Neural cell (in vitro differentiated cells): ENCODE measurements around the gene CERS1. TPM values are rescaled to one million over a fixed set of nuclear protein-coding genes. Genes with fewer than 3 reads are reported as not detected.

Source experiments
- H2AFZ ChIP-seq: fragments of 200-600, 300-800 bp; sonication (generic), shearing (Covaris generic); 2 replicates; pipeline ENCODE4 v1.6.0; 2014; ENCODE audit warnings: low read depth, mild to moderate bottlenecking, antibody characterized with exemption, low read length, moderate library complexity
- H3F3A ChIP-seq: fragments of 200-600 bp; shearing (Covaris generic); 2 replicates; pipeline ENCODE4 v1.6.1; 2016; ENCODE audit warnings: mild to moderate bottlenecking, moderate library complexity, mixed read lengths, antibody characterized with exemption, low read length; ENCODE audit not compliant: insufficient read depth, poor library complexity, severe bottlenecking
- H3K27ac ChIP-seq: fragments of 200-600, 300-800 bp; sonication (generic), shearing (Covaris generic); 2 replicates; pipeline ENCODE4 v1.5.1; 2014; ENCODE audit warnings: mild to moderate bottlenecking, low read length, moderate library complexity
- H3K27me3 ChIP-seq: fragments of 300-800, 200-600 bp; sonication (generic), shearing (Covaris generic); 2 replicates; pipeline ENCODE4 v1.6.0; 2014; ENCODE audit warnings: mild to moderate bottlenecking, low read depth, low read length, moderate library complexity; ENCODE audit not compliant: insufficient read depth
- H3K36me3 ChIP-seq: fragments of 300-800, 200-600 bp; sonication (generic), shearing (Covaris generic); 2 replicates; pipeline ENCODE4 v1.5.1; 2014; ENCODE audit warnings: mild to moderate bottlenecking, antibody characterized with exemption, low read length, moderate library complexity; ENCODE audit not compliant: insufficient read depth
- H3K4me2 ChIP-seq: fragments of 300-800, 200-600 bp; sonication (generic), shearing (Covaris generic); 2 replicates; pipeline ENCODE4 v1.6.0; 2014; ENCODE audit warnings: mild to moderate bottlenecking, low read length
- H3K4me3 ChIP-seq: fragments of 300-800, 200-600 bp; sonication (generic), shearing (Covaris generic); 2 replicates; pipeline ENCODE4 v1.5.1; 2014; ENCODE audit warnings: mild to moderate bottlenecking, low read length, moderate library complexity
- H3K79me2 ChIP-seq: fragments of 200-600 bp; shearing (Covaris generic); replicated peaks from 2 replicates; pipeline ENCODE4 v1.6.0; 2014; ENCODE audit warnings: mild to moderate bottlenecking, low read length, moderate library complexity; ENCODE audit not compliant: insufficient read depth
- H3K9ac ChIP-seq: fragments of 300-800, 200-600 bp; sonication (generic), shearing (Covaris generic); 2 replicates; pipeline ENCODE4 v1.6.1; 2016; ENCODE audit warnings: mild to moderate bottlenecking, low read length, mixed read lengths
- H3K9me2 ChIP-seq: fragments of 200-600 bp; shearing (Covaris generic); 2 replicates; pipeline ENCODE4 v1.6.1; 2016; ENCODE audit warnings: mild to moderate bottlenecking, low read length, mixed read lengths; ENCODE audit not compliant: insufficient read depth
- H3K9me3 ChIP-seq: fragments of 200-600, 300-800 bp; sonication (generic), shearing (Covaris generic); 2 replicates; pipeline ENCODE4 v1.6.1; 2016; ENCODE audit warnings: mild to moderate bottlenecking, mixed run types, low read length, moderate library complexity, mixed read lengths
- H4K20me1 ChIP-seq: fragments of 200-600 bp; shearing (Covaris generic); 2 replicates; pipeline ENCODE4 v1.6.1; 2016; ENCODE audit warnings: mild to moderate bottlenecking, mixed run types; ENCODE audit not compliant: insufficient read depth
- CTCF ChIP-seq: fragments of 450-650 bp; IDR thresholded peaks from 2 replicates; pipeline ENCODE4 v1.5.1; 2014; ENCODE audit warnings: antibody characterized with exemption, mild to moderate bottlenecking, moderate library complexity; ENCODE audit not compliant: poor library complexity, severe bottlenecking
- EP300 ChIP-seq: fragments of 450-650 bp; conservative IDR thresholded peaks from 2 replicates; pipeline ENCODE4 v1.6.1; 2014; ENCODE audit warnings: antibody characterized with exemption, mild to moderate bottlenecking, moderate library complexity; ENCODE audit not compliant: poor library complexity, severe bottlenecking
- EZH2 ChIP-seq: fragments of 200-600, 300-800 bp; shearing (Covaris generic), sonication (generic); IDR thresholded peaks from 2 replicates; pipeline ENCODE4 v1.6.1; 2014; ENCODE audit warnings: antibody characterized with exemption, low read length, borderline replicate concordance, mild to moderate bottlenecking; ENCODE audit not compliant: insufficient read depth, poor library complexity, severe bottlenecking
- POLR2AphosphoS5 ChIP-seq: IDR thresholded peaks from 2 replicates; pipeline ENCODE4 v1.6.1; 2012
- RAD21 ChIP-seq: fragments of 450-650 bp; conservative IDR thresholded peaks from 2 replicates; pipeline ENCODE4 v1.6.1; 2014; ENCODE audit warnings: antibody characterized with exemption, mild to moderate bottlenecking, moderate library complexity
- SMC3 ChIP-seq: fragments of 450-650 bp; conservative IDR thresholded peaks from 2 replicates; pipeline ENCODE4 v1.6.1; 2014; ENCODE audit warnings: antibody characterized with exemption, mild to moderate bottlenecking, moderate library complexity; ENCODE audit not compliant: poor library complexity
- TAF1 ChIP-seq: IDR thresholded peaks from 2 replicates; pipeline ENCODE4 v1.6.1; 2012; ENCODE audit warnings: low read depth
- polyA minus RNA-seq: library from RNA; depleted of rRNA, polyadenylated mRNA; stranded (reverse); fragments of >200 nt; gene quantifications from 2 replicates; pipeline ENCODE4 v1.2.3, GENCODE V29; 2014
- polyA plus RNA-seq: library from polyadenylated mRNA; depleted of rRNA; stranded (reverse); fragments of >200 nt; gene quantifications from 2 replicates; pipeline ENCODE4 v1.2.3, GENCODE V29; 2014
- TF ChIP-seq, protein P1 (sequence below): IDR thresholded peaks from 2 replicates; pipeline ENCODE4 v1.6.1; 2012; ENCODE audit warnings: borderline replicate concordance

Gene CERS1
- polyA plus RNA-seq (19.1 and 21.7 TPM in 2 replicates), polyA minus RNA-seq (21.2 and 26.3 TPM in 2 replicates)

GRCh38 chr19:18895824-18896341 lies at the start of gene CERS1:
CERS1 (minus strand) TSS chr19:18896158; CDS start chr19:18896072, 86 bp downstream.
- Histone ChIP-seq H3K36me3 (no peaks in the 10 kb centered on the region), H3K9me2 (no peaks in the 10 kb centered on the region), H3K79me2 (peaks cover 18% of the 10 kb centered on the region), H3K4me3 (peak within 1 kb of the TSS; percentile 98), H4K20me1 (no peaks in the 10 kb centered on the region), H3K4me2 (peak within 1 kb of the TSS; percentile 92), H3K27ac (peak within 1 kb of the TSS; percentile 83), H3K9me3 (no peaks in the 10 kb centered on the region), H3F3A (no peaks in the 10 kb centered on the region), H3K27me3 (no peaks in the 10 kb centered on the region), H2AFZ (no peak within 1 kb of the TSS), H3K9ac (peak within 1 kb of the TSS; percentile 89)
- TF ChIP-seq RAD21 (no peak), POLR2AphosphoS5 (peak; percentile 75), EP300 (no peak), TAF1 (no peak), EZH2 (no peak), CTCF (no peak)
- TF ChIP-seq, protein P1, sequence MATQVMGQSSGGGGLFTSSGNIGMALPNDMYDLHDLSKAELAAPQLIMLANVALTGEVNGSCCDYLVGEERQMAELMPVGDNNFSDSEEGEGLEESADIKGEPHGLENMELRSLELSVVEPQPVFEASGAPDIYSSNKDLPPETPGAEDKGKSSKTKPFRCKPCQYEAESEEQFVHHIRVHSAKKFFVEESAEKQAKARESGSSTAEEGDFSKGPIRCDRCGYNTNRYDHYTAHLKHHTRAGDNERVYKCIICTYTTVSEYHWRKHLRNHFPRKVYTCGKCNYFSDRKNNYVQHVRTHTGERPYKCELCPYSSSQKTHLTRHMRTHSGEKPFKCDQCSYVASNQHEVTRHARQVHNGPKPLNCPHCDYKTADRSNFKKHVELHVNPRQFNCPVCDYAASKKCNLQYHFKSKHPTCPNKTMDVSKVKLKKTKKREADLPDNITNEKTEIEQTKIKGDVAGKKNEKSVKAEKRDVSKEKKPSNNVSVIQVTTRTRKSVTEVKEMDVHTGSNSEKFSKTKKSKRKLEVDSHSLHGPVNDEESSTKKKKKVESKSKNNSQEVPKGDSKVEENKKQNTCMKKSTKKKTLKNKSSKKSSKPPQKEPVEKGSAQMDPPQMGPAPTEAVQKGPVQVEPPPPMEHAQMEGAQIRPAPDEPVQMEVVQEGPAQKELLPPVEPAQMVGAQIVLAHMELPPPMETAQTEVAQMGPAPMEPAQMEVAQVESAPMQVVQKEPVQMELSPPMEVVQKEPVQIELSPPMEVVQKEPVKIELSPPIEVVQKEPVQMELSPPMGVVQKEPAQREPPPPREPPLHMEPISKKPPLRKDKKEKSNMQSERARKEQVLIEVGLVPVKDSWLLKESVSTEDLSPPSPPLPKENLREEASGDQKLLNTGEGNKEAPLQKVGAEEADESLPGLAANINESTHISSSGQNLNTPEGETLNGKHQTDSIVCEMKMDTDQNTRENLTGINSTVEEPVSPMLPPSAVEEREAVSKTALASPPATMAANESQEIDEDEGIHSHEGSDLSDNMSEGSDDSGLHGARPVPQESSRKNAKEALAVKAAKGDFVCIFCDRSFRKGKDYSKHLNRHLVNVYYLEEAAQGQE, result no peak

DNA sequence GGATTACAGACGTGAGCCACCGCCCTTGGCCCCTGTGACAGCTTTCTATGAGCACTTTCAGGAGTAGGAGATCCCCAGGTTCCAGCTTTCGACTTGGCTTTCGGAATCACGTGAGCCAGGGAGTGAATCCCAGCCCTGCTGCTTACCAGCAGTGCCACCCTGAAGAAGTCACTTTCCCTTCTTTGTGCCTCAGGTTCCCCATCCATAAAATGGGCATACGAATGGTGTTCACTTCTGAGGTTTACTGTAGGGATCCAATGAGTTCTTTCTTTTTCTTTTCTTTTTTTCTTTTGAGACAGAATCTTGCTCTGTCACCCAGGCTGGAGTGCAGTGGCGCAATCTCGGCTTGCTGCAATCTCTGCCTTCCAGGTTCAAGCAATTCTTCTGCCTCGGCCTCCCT lies 49.3 kb upstream of the CERS1 start:
- Histone ChIP-seq H3K27ac (no peak overlapping the region), H3F3A (no peaks in the 10 kb centered on the region), H3K9ac (no peak overlapping the region), H2AFZ (no peak overlapping the region), H3K9me3 (no peaks in the 10 kb centered on the region), H3K79me2 (no peaks in the 10 kb centered on the region), H3K36me3 (no peaks in the 10 kb centered on the region), H3K4me2 (no peak overlapping the region), H3K27me3 (no peaks in the 10 kb centered on the region), H3K9me2 (no peaks in the 10 kb centered on the region), H3K4me3 (no peak overlapping the region), H4K20me1 (no peaks in the 10 kb centered on the region)
- TF ChIP-seq POLR2AphosphoS5, result no peak
- no peak for TF ChIP-seq SMC3
- TF ChIP-seq EP300, result no peak
- TF ChIP-seq EZH2, result no peak
- TF ChIP-seq TAF1, result no peak
- no peak for TF ChIP-seq RAD21

DNA sequence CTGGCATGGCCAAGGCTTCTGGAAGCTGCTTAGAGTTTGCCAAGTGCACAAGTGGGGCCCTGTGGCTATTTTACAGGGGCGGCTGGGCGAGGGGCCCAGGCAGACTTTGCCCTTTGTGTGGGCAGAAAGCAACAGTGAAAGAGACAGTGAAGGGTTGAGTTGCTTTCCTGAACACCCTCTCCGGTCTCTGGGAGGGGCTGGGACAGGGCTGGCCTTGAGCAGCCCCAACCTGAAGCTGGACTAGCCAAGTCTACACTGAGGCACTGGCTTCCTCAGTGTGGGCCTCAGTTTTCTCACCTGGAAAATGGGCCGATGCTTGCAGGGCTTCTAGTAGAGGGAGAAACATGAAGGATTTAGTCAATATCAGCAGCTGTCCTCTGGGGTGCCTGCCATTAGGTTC lies 47.5 kb upstream of the CERS1 start:
- H3K9me2 ChIP-seq, result no peaks in the 10 kb centered on the region
- H3K9ac ChIP-seq, result no peak overlapping the region
- no peaks in the 10 kb centered on the region for H3F3A ChIP-seq
- no peak overlapping the region for H3K4me3 ChIP-seq
- no peaks in the 10 kb centered on the region for H4K20me1 ChIP-seq
- no peaks in the 10 kb centered on the region for H3K9me3 ChIP-seq
- H3K27me3 ChIP-seq, result no peaks in the 10 kb centered on the region
- TF ChIP-seq TAF1, result no peak
- TF ChIP-seq POLR2AphosphoS5, result no peak
- TF ChIP-seq, protein P1, result no peak
- no peak for TF ChIP-seq EP300
- no peak for TF ChIP-seq RAD21
- TF ChIP-seq CTCF, result no peak
- no peaks in the 10 kb centered on the region for H3K36me3 ChIP-seq
- no peak overlapping the region for H3K4me2 ChIP-seq
- no peak overlapping the region for H3K27ac ChIP-seq
- no peak overlapping the region for H2AFZ ChIP-seq
- peaks cover 3% of the 10 kb centered on the region for H3K79me2 ChIP-seq
